B cell (primary cell): Measurements from ENCODE around the gene FAM163A. TPM values are rescaled to one million over a fixed set of nuclear protein-coding genes. Genes with fewer than 3 reads are reported as not detected.

Source experiments
- ATAC-seq: fragments of 200-7000 bp; cut with Tn5 transposase; one replicate; pipeline ENCODE4 v1.10.0; 2021; ENCODE audit warnings: low read depth, mild to moderate bottlenecking, moderate number of reproducible peaks, moderate library complexity
- CTCF ChIA-PET: fragments of 350-600 bp; sonication (Branson Sonifier 250); formaldehyde crosslinking; loops from one replicate; lab custom pipeline; 2021; ENCODE audit warnings: antibody characterized with exemption, inconsistent platforms; lab: Charles Lee
- POLR2A ChIA-PET: fragments of 350-600 bp; sonication (Branson Sonifier 250); formaldehyde crosslinking; loops from one replicate; lab custom pipeline; 2021; ENCODE audit warnings: antibody characterized with exemption; lab: Charles Lee
- DNase-seq: peaks from one replicate; pipeline ENCODE4 v3.0.0; 2013
- H2AFZ ChIP-seq: 2 replicates; pipeline ENCODE4 v1.6.1; 2012; ENCODE audit warnings: mild to moderate bottlenecking, low read depth, low read length; ENCODE audit not compliant: insufficient read depth, poor library complexity, severe bottlenecking
- H3K27ac ChIP-seq, 2 donors: 1 replicate in 1 of 2; 2 replicates in 1 of 2; pipeline ENCODE4 v1.5.1; 2012 to 2013; ENCODE audit warnings: low read length in 2 of 2, mild to moderate bottlenecking in 2 of 2, moderate library complexity in 1 of 2
- H3K27me3 ChIP-seq, 4 experiments: fragments of 200-600 bp in 1 of 4; sonication (generic) in 1 of 4; replicated peaks in 1 of 4; 1 replicate in 2 of 4; 2 replicates in 2 of 4; pipeline versions ENCODE4 v1.6.1 to v1.7.0; 2013 to 2016; ENCODE audit warnings: low read length in 3 of 4, mild to moderate bottlenecking in 2 of 4, mixed read lengths in 1 of 4, moderate library complexity in 1 of 4; ENCODE audit not compliant: insufficient read depth in 4 of 4, control insufficient read depth in 3 of 4; ENCODE audit errors: control extremely low read depth in 1 of 4
- H3K36me3 ChIP-seq, 2 experiments: replicated peaks in 1 of 2; 1 replicate in 1 of 2; 2 replicates in 1 of 2; pipeline versions ENCODE4 v1.6.1 to v1.7.1; 2013; ENCODE audit warnings: low read length in 1 of 2; ENCODE audit not compliant: insufficient read depth in 2 of 2, control insufficient read depth in 1 of 2; ENCODE audit errors: control extremely low read depth in 1 of 2, extremely low read depth in 1 of 2
- H3K4me1 ChIP-seq, 2 donors: fragments of 200-600 bp in 1 of 2; sonication (generic) in 1 of 2; 1 replicate in 1 of 2; 2 replicates in 1 of 2; pipeline versions ENCODE4 v1.5.1 to v1.6.1; 2013 to 2017; ENCODE audit warnings: low read length in 2 of 2; ENCODE audit not compliant: control insufficient read depth in 2 of 2, insufficient read depth in 2 of 2
- H3K4me2 ChIP-seq: replicated peaks from 2 replicates; pipeline ENCODE3; 2012; ENCODE audit warnings: mild to moderate bottlenecking, low read depth, low read length; ENCODE audit not compliant: poor library complexity, severe bottlenecking
- H3K4me3 ChIP-seq, 5 experiments: fragments of 200-600 bp in 1 of 5; sonication (generic) in 1 of 5; 1 replicate in 3 of 5; 2 replicates in 2 of 5; pipeline versions ENCODE4 v1.5.1 to v1.7.0; 2011 to 2016; ENCODE audit warnings: low read length in 4 of 5, mild to moderate bottlenecking in 4 of 5, low read depth in 2 of 5, control low read depth in 1 of 5, moderate library complexity in 1 of 5; ENCODE audit not compliant: insufficient read depth in 1 of 5; ENCODE audit errors: control extremely low read depth in 1 of 5, extremely low read depth in 1 of 5
- H3K79me2 ChIP-seq: fragments of 200-600 bp; sonication (generic); one replicate; pipeline ENCODE4 v1.6.0; 2016; ENCODE audit warnings: low read length; ENCODE audit not compliant: control insufficient read depth, insufficient read depth
- H3K9ac ChIP-seq: fragments of 200-600 bp; sonication (generic); 2 replicates; pipeline ENCODE4 v1.6.1; 2017; ENCODE audit warnings: mild to moderate bottlenecking, low read length, moderate library complexity
- H3K9me3 ChIP-seq, 3 donors: one replicate each; pipeline versions ENCODE4 v1.6.1 to v1.7.1; 2013; ENCODE audit warnings: low read length in 2 of 3; ENCODE audit not compliant: control insufficient read depth in 2 of 3, insufficient read depth in 1 of 3; ENCODE audit errors: control extremely low read depth in 1 of 3
- H4K20me1 ChIP-seq: 2 replicates; pipeline ENCODE4 v1.6.0; 2012; ENCODE audit warnings: mild to moderate bottlenecking, low read length; ENCODE audit not compliant: insufficient read depth, control insufficient read depth, poor library complexity, severe bottlenecking
- H3K27ac Mint-ChIP-seq: one replicate; pipeline ENCODE4 v1.8.0; 2021; ENCODE audit warnings: mixed read lengths
- H3K27me3 Mint-ChIP-seq: one replicate; pipeline ENCODE4 v1.8.0; 2021; ENCODE audit warnings: mixed read lengths
- H3K4me1 Mint-ChIP-seq: one replicate; pipeline ENCODE4 v1.8.0; 2021; ENCODE audit warnings: mixed read lengths
- H3K4me3 Mint-ChIP-seq: one replicate; pipeline ENCODE4 v1.8.0; 2021; ENCODE audit warnings: mixed read lengths
- H3K9me3 Mint-ChIP-seq: one replicate; pipeline ENCODE4 v1.8.0; 2022; ENCODE audit warnings: mixed read lengths; ENCODE audit not compliant: insufficient read depth
- EZH2 ChIP-seq: IDR thresholded peaks from 2 replicates; pipeline ENCODE4 v1.6.1; 2012; ENCODE audit warnings: borderline replicate concordance, low read depth, mild to moderate bottlenecking, moderate library complexity, low read length; ENCODE audit not compliant: insufficient read depth, poor library complexity, severe bottlenecking
- WGBS: methylation state at CpG from one replicate; pipeline ENCODE4 v1.1.5; 2013; ENCODE audit warnings: missing lambda C conversion rate; ENCODE audit not compliant: insufficient coverage; 5-methylcytosine and 5-hydroxymethylcytosine counted together
- intact Hi-C: fragments of 100-400 bp; cut with micrococcal nuclease; formaldehyde crosslinking; loops from one replicate; pipeline ENCODE4 v1.10.0; 2022
- polyA plus RNA-seq: library from polyadenylated mRNA; depleted of rRNA; stranded (reverse); fragments of >200 nt; gene quantifications from 2 replicates; pipeline ENCODE4 v1.2.3, GENCODE V29; 2012
- total RNA-seq, 2 donors: library from RNA; stranded (reverse); fragments of 120-200 nt in 1 of 2; gene quantifications; 1 replicate in 1 of 2; 2 replicates in 1 of 2; pipeline versions ENCODE4 v1.2.3 to v1.2.4, GENCODE V29; 2013 to 2022
- TF ChIP-seq, protein P1 (sequence below): fragments of 200-600 bp; IDR thresholded peaks from one replicate; pipeline ENCODE4 v1.8.0; 2022; ENCODE audit warnings: antibody characterized with exemption, mild to moderate bottlenecking

The FAM163A gene
- total and polyA plus RNA-seq, 2 donors (not counting 1 experiment from before 2014, with no cell fraction given) = not detected

DNA sequence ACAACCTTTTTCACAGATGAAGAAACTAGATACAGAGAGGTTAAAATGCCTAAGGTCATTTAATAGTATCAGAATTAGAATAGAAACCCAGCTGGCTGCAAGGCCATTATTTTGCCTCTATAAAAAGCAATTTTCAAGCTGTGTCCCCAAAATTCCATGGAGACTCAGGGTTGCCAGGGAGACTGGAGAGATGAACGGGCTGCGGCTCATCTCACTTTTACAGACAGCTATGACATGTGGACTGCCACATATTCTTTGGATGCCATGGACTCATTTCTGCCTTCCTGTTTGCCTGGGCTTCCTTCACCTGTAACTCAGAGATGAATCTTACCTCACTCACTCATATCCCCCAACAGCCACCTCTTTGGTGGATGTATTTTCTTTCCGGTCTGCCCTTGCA, 117.6 kb downstream of the FAM163A start:
- Histone ChIP-seq H3K4me1 (no peaks in the 10 kb centered on the region), H3K4me2 (no peak overlapping the region), H3K36me3 (peaks cover 9 to 26% of the 10 kb centered on the region in 2 experiments), H4K20me1 (no peaks in the 10 kb centered on the region), H3K79me2 (peaks cover 4% of the 10 kb centered on the region), H3K27ac (no peak overlapping the region), H3K9ac (no peak overlapping the region), H3K4me3 (no peak overlapping the region), H3K27me3 (no peaks in the 10 kb centered on the region), H3K9me3 (no peaks in the 10 kb centered on the region), H2AFZ (no peak overlapping the region)
- no peak overlapping the region for H3K27ac Mint-ChIP-seq
- no peak overlapping the region for H3K4me3 Mint-ChIP-seq
- intact Hi-C loops = no loop called here
- CTCF ChIA-PET = interaction anchor here (1.7 kb wide), 1 partner anchor 319 kb away, joined by 5 read pairs; no protein-coding TSS in a partner anchor
- POLR2A ChIA-PET = no interaction called here
- DNase-seq (no peak), ATAC-seq (no peak)
- WGBS = 89% methylated on average over 2 of the region's 3 CpGs
- TF ChIP-seq EZH2 = no peak
- TF ChIP-seq, protein P1, sequence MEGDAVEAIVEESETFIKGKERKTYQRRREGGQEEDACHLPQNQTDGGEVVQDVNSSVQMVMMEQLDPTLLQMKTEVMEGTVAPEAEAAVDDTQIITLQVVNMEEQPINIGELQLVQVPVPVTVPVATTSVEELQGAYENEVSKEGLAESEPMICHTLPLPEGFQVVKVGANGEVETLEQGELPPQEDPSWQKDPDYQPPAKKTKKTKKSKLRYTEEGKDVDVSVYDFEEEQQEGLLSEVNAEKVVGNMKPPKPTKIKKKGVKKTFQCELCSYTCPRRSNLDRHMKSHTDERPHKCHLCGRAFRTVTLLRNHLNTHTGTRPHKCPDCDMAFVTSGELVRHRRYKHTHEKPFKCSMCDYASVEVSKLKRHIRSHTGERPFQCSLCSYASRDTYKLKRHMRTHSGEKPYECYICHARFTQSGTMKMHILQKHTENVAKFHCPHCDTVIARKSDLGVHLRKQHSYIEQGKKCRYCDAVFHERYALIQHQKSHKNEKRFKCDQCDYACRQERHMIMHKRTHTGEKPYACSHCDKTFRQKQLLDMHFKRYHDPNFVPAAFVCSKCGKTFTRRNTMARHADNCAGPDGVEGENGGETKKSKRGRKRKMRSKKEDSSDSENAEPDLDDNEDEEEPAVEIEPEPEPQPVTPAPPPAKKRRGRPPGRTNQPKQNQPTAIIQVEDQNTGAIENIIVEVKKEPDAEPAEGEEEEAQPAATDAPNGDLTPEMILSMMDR = no peak
- H3K27me3 Mint-ChIP-seq = no peaks in the 10 kb centered on the region
- no peaks in the 10 kb centered on the region for H3K4me1 Mint-ChIP-seq
- no peaks in the 10 kb centered on the region for H3K9me3 Mint-ChIP-seq

GRCh38 chr1:179865377-179865776, 122.3 kb downstream of the FAM163A start:
- peaks cover 11% of the 10 kb centered on the region for H4K20me1 ChIP-seq
- H3K79me2 ChIP-seq = peaks cover 19% of the 10 kb centered on the region
- H3K4me3 ChIP-seq = no peak overlapping the region
- intact Hi-C loops = loop anchor here (5.0 kb wide), 1 partner anchor 37 kb away; no protein-coding TSS in a partner anchor
- ChIA-PET POLR2A (no interaction called here), CTCF (interaction anchor here (2.1 to 7.3 kb wide), 2 partner anchors 304 to 313 kb away, joined by 7 to 106 read pairs; no protein-coding TSS in a partner anchor)
- no peak overlapping the region for H2AFZ ChIP-seq
- H3K4me3 Mint-ChIP-seq = no peak overlapping the region
- H3K27me3 Mint-ChIP-seq = no peaks in the 10 kb centered on the region
- ATAC-seq = no peak
- no peak overlapping the region for H3K9ac ChIP-seq
- peaks cover 2 to 35% of the 10 kb centered on the region in 2 experiments for H3K36me3 ChIP-seq
- H3K27ac Mint-ChIP-seq = no peak overlapping the region
- no peak for TF ChIP-seq EZH2
- TF ChIP-seq, protein P1 = no peak
- WGBS = 100% methylated on average over 5 of the region's 6 CpGs
- H3K9me3 Mint-ChIP-seq = no peaks in the 10 kb centered on the region
- DNase-seq = no peak
- no peaks in the 10 kb centered on the region for H3K9me3 ChIP-seq
- no peaks in the 10 kb centered on the region for H3K4me1 ChIP-seq
- no peak overlapping the region for H3K27ac ChIP-seq
- H3K4me1 Mint-ChIP-seq = peaks cover 6% of the 10 kb centered on the region
- no peaks in the 10 kb centered on the region for H3K27me3 ChIP-seq
- H3K4me2 ChIP-seq = no peak overlapping the region

Other genes with a start within 250 kb of the FAM163A start
- not detected in 2 replicates for gene NPHS2, start 167.3 kb upstream of the FAM163A start, total RNA-seq
- not detected in 2 replicates for gene NPHS2, start 167.3 kb upstream of the FAM163A start, polyA plus RNA-seq
- not detected in 2 replicates for gene TDRD5, start 151.5 kb upstream of the FAM163A start, total RNA-seq
- not detected in 2 replicates for gene TDRD5, start 151.5 kb upstream of the FAM163A start, polyA plus RNA-seq
- 51.9 and 54.4 TPM in 2 replicates for gene TOR1AIP2, start 134.5 kb downstream of the FAM163A start, total RNA-seq
- 13.6 and 14.0 TPM in 2 replicates for gene TOR1AIP2, start 134.5 kb downstream of the FAM163A start, polyA plus RNA-seq
- gene TOR1AIP1, start 139.0 kb downstream of the FAM163A start, total RNA-seq = 43.3 and 50.0 TPM in 2 replicates
- gene TOR1AIP1, start 139.0 kb downstream of the FAM163A start, polyA plus RNA-seq = 25.4 and 98.1 TPM in 2 replicates
- gene CEP350, start 211.5 kb downstream of the FAM163A start, total RNA-seq = 87.4 and 92.3 TPM in 2 replicates
- gene CEP350, start 211.5 kb downstream of the FAM163A start, polyA plus RNA-seq = 7.4 and 12.0 TPM in 2 replicates